GM19324 (cell line): Measurements from ENCODE around the gene WWP2.
A peak's percentile ranks its signal among the peaks of the same experiment; 100 is the strongest.
"Not testable (repeated sequence)": the region's sequence is repeated elsewhere in the genome, so short reads cannot be mapped to it uniquely, and the experiment has no call there.

Experiments
- ATAC-seq: cut with Tn5 transposase; IDR thresholded peaks from one replicate; pipeline ENCODE4 v1.9.1; 2021; ENCODE audit warnings: mild to moderate bottlenecking, moderate library complexity; ENCODE audit not compliant: unreplicated experiment, low FRiP score

WWP2 gene

DNA sequence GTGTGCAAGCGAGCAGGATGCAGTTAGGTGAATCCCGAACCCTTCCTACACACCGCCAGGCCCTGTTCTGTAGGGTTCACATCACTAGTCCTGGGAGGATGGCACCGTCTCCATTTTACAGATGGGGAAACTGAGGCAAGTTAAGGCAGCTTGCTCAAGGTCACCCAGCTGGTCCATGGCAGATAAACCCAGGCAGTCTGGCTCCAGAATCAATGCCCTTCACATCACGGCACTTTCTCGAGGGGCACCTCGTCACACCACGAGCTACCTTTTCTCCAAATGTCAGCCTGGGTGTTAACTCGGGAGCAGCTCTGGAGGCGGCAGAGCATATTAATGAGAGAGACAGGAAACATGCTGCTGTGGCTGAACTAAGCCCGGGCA, 16.9 kb upstream of the WWP2 start:
- ATAC-seq: no peak

DNA sequence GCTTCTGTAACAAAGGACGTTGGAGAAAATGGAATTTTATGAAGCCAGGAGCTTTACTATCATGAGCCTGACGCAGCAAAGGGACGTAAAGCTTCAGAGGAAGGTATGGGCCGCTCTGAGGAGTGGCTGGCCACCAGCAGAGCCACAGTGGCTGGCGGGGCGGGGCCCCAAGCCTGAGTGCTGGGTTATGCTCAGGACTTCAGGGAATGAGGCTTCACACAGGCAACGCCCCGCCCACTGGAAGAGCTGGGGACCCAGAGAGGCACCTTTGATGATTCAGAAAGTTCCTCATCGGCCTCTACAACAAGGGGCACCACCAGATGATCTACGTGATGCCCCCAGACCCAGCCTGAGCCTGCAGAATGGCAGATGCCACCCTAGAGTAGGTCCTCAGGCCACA, 16.2 kb upstream of the WWP2 start:
- ATAC-seq: no peak

DNA sequence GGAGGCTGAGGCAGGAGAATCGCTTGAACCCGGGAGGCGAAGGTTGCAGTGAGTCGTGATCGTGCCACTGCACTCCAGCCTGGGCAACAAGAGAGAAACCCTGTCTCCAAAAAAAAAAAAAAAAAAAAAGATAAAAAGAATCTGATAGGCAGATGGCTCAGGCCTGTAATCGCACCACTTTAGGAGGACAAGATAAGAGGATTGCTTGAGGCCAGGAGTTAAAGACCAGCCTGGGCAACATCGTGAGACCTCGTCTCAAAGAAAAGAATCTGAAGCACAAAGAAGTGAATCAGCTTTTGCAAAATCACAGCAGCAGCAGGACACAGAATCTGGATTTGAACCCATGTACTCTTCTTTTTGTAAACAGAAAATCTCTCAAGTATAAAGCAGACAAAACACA, 15.0 kb upstream of the WWP2 start:
- ATAC-seq: no peak

GRCh38 chr16:69748694-69749345, 13.3 kb upstream of the WWP2 start:
- no peak for ATAC-seq

DNA sequence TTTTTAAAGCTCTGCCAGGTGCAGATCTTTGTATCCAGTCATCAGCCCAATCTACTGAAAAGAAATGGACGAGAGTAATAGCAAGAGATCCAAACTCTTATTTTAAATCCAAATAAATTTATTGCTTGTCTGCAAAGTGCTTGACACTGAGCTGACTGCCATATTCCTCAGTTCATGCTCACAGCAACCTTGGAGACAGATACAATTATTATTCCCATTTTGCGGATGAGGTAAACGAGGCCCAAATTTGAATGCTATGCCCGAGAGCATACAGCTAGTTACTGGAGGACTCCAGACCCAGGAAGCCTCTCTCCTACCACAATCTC, 8.0 kb upstream of the WWP2 start:
- no peak for ATAC-seq

GRCh38 chr16:69754469-69755310, 7.4 kb upstream of the WWP2 start, which contains the start of gene NOB1:
Gene NOB1, minus strand, starts transcription at chr16:69754926. Its CDS starts 16 bp downstream, at chr16:69754910.
- ATAC-seq: peak; percentile 89

DNA sequence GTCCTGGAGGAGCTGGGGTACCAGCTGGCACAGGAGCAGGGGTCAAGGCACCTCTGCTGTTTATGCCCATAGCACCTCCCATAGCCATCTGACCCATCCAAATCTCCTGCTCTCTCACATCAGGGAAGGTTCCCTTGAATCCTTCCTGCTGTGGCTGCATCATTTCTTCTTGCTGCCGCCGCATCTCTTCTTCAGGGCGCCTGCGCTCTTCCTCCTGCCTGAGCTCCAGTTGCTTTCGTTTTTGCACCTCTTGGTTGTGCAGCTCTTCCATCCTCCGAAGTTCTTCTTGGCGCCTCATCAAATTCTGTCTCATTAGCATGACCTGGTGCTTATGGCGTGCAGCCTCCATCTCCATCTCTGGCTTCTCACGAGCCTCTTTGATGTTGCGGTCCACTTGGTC, 5.4 kb upstream of the WWP2 start:
- ATAC-seq: no peak

- ATAC-seq: not testable (repeated sequence)
These were observed 4.8 kb upstream of the WWP2 start for GRCh38 chr16:69757375-69757774.

- no peak for ATAC-seq
These were observed 874 bp downstream of the WWP2 start for GRCh38 chr16:69762814-69763598.

DNA sequence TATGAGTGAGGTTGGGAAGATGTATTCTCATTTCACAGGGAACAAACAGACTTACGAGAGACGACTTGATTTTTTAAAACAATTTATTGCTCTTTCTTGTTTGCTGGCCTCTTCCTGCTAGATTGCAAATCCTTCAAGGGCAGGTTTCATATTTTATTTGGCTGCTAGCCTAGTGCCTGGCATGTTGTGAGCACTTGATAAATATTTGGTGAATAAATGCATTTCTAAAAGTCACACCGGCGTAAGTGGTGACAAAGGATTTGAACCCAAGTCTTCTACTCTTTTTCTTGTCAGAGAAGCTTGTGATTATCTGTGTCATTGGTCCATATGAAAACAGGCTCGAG, 1.4 kb downstream of the WWP2 start:
- ATAC-seq: no peak

DNA sequence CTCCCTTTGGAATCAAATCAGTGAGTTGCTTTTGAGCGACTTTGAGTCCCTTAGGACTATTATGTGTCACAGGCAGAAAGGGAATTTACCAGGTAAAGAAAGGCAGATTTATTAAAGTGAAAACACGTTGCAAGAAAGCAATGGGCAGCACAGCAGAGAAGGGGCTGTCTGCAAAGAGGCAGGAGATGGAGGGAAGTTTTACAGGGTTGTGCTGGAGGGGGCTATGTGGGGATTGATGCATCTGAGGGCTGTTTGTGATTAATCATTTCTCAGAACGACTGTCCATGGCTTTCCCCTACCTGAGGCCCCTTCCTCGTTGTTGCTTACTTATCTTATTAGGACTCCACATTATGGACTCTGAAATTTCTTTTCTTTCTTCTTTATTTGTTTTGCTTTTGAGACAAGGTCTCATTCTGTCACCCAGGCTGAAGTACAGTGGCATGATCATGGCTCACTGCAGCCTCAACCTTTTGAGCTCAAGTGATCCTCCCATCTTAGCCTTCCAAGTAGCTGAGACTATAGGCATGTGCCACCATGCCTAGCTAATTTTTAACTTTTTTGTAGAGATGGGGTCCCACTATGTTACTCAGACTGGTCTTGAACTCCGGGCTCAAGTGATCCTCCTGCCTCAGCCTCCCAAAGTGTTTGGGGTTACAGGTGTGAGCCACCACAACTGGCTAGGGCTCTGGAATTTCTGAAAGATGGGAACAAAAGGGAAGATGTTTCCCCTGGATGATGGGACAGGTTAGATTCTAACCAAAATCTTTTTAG, 5.5 kb downstream of the WWP2 start:
- ATAC-seq: no peak

- no peak for ATAC-seq
These were observed 6.5 kb downstream of the WWP2 start for GRCh38 chr16:69768666-69769065.

DNA sequence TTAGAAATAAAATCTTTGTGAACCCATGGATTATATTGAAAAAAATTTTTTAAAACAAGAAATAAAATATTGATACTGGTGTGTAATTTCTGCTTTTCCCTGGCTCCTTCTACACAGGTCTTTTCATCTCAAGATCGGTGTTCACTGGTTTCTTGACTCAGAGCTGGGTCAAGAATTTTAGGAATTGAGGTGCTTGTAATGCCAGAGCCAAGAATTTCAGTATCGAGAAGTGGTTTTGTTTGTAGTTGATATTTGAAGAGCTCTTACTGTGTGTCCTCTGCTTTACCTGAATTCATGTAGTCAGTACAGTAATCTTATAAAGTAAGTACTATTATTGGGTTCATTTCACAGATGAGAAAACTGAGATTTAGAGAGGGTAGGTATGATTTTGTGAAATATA, 7.3 kb downstream of the WWP2 start:
- no peak for ATAC-seq

GRCh38 chr16:69771651-69771967, 9.5 kb downstream of the WWP2 start:
- no peak for ATAC-seq

DNA sequence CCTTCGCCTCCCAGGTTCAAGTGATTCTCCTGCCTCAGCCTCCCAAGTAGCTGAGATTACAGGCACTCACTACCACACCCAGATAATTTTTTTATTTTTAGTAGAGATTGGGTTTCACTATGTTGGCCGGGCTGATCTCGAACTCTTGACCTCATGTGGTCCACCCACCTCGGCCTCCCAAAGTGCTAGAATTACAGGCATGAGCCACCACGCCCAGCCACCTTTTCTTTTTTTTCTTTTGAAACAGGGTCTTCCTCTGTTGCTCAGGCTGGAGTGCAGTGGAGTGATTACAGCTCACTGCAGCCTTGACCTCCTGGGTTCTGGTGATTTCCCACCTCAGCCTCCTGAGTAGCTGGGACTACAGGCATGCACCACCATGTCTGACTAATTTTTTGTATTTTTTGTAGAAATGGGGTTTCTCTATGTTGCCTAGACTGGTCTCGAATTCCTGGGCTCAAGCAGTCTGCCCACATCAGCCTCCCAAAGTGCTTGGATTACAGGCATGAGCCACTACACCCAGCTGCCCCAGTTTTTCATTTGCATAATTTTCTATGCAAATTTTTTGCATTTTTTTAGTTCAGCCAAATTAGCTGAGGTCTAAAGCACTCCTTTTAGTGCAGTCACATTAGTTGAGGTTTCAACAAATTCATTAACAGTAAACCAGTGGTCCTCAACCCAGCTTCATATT, 11.3 kb downstream of the WWP2 start:
- ATAC-seq: no peak

GRCh38 chr16:69775563-69775962, 13.4 kb downstream of the WWP2 start:
- no peak for ATAC-seq

- no peak for ATAC-seq
These were observed 17.6 kb downstream of the WWP2 start for GRCh38 chr16:69779724-69780123.

- ATAC-seq: no peak
These were observed 19.0 kb downstream of the WWP2 start for GRCh38 chr16:69781118-69781517.

DNA sequence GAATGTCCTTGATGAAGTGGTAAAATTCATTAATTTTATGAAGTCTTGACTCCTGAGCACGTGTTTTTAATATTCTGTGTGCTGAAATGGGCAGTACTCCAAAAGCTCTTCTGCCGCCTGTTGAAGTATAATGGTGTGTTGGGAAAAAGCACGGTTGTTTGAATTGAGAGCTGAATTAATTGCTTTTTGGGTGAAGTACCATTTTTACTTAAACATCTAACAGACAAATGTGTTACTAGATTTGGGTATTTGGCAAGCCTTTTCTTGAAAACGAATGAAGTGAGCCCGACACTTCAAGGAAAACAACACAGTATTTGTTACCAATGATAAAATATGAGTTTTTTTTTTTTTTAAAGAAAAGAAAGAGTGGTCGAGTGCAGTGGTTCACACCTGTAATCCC, 22.5 kb downstream of the WWP2 start:
- ATAC-seq: no peak

- ATAC-seq: no peak
These were observed 25.8 kb downstream of the WWP2 start for GRCh38 chr16:69787883-69788282.
